Measurements from ENCODE around the gene DEFB123.

DEFB123 gene

GRCh38 chr20:31490752-31491151 is 50.3 kb downstream of the DEFB123 start:
- no peak overlapping the region for H3K27ac Mint-ChIP-seq
- H3K36me3 Mint-ChIP-seq = no peaks in the 10 kb centered on the region
- H3K9me3 Mint-ChIP-seq = no peaks in the 10 kb centered on the region
- no peak for ATAC-seq
- peaks cover 20% of the 10 kb centered on the region for H3K27me3 Mint-ChIP-seq
- H3K4me1 Mint-ChIP-seq = no peaks in the 10 kb centered on the region
- no peak overlapping the region for H3K4me3 Mint-ChIP-seq

- no peak overlapping the region for H3K27ac Mint-ChIP-seq
- H3K36me3 Mint-ChIP-seq = no peaks in the 10 kb centered on the region
- no peak for ATAC-seq
- H3K27me3 Mint-ChIP-seq = peaks cover 35% of the 10 kb centered on the region
- no peaks in the 10 kb centered on the region for H3K4me1 Mint-ChIP-seq
- no peak overlapping the region for H3K4me3 Mint-ChIP-seq
- H3K9me3 Mint-ChIP-seq = no peaks in the 10 kb centered on the region
These were observed 53.7 kb downstream of the DEFB123 start for GRCh38 chr20:31494131-31494530.

DNA sequence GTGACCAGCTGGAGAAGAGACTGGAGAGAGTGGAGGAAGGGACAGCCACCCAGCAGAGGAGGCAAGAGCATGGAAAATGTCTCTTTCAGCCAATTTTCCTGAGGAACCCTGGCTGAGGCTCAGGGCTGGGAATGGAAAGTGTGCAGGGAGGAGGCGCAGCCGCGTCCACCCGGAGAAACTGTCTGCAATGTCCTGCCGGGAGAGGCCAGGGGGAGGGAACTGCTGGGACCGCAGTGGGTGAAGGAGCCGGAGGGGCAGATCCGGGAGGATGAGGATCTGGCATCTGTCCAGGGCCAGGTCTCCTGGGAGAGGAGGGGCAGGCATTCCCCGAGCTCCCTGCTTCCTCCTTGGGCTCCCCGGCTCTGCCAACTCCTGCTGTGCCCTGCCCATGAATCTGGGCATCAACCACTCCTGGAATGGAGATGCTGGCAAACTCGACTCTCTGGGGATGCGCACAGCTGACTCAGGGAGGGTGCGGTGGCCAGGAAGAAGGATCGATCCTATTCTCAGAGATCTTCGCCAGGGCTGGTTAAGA is 56.4 kb downstream of the DEFB123 start:
- no peak for ATAC-seq
- Mint-ChIP-seq H3K36me3 (no peaks in the 10 kb centered on the region), H3K27ac (no peak overlapping the region), H3K4me1 (no peaks in the 10 kb centered on the region), H3K27me3 (peaks cover 39% of the 10 kb centered on the region), H3K9me3 (no peaks in the 10 kb centered on the region), H3K4me3 (no peak overlapping the region)

DNA sequence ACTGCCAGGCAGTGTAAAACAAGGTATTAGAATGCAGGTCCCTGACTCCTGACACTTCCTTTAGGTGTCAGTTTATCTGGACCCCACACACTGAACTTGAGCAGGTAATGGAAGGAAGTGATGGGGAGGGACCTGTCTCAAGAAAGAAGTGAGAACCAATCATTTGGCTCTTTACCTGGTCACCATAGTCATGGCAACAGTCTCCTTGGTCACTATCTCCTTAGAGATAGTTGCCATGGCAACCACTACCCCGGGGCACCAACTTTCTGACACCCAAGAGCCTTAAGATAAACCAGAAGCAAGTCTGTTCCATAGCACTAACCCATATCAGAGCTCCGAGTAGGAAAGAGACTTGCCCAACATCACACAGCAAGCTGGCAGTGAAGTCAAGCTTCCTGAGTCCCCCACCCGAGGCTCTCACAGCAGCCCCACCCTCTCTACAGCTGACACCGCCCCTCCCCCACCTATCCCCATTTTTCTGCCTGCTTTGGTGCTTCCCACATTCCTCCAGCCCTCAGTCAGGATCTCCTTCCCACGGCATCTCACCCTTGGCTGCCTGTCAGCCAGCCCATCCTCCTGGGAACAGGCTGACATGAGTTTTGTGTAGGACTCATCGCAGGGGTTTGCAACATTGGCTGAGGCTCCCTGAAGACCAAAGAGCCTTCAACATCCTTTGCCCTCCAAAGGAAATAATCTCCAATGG is 57.6 kb downstream of the DEFB123 start:
- Mint-ChIP-seq H3K9me3 (no peaks in the 10 kb centered on the region), H3K27me3 (peaks cover 39% of the 10 kb centered on the region), H3K27ac (no peak overlapping the region), H3K36me3 (no peaks in the 10 kb centered on the region), H3K4me3 (no peak overlapping the region), H3K4me1 (no peaks in the 10 kb centered on the region)
- no peak for ATAC-seq
